PC-9 (cell line): ENCODE measurements around the gene ZYG11B. TPM values are rescaled to one million over a fixed set of nuclear protein-coding genes. Genes with fewer than 3 reads are reported as not detected.

Experiments
- BruUV-seq: library from RNA; stranded (reverse); fragments of 400-500 nt; replicated peaks from 2 replicates; lab custom pipeline; 2021; lab: Mats Ljungman, UMichigan
- CTCF ChIA-PET: fragments of 300-600 bp; sonication (Branson Sonifier 250); formaldehyde crosslinking; loops from one replicate; lab custom pipeline; 2022; ENCODE audit warnings: antibody characterized with exemption; lab: Charles Lee
- POLR2A ChIA-PET: fragments of 300-600 bp; sonication (Branson Sonifier 250); formaldehyde crosslinking; loops from one replicate; lab custom pipeline; 2022; ENCODE audit warnings: antibody characterized with exemption; ENCODE audit not compliant: unreplicated experiment; lab: Charles Lee
- DNase-seq, 2 experiments: peaks; one replicate each; pipeline versions ENCODE4 v3.0.0 to v3.0.0-alpha.2; 2015 to 2022; ENCODE audit warnings: mixed read lengths in 1 of 2
- H2AFZ ChIP-seq: fragments of 200-600 bp; sonication (generic); 2 replicates; pipeline ENCODE4 v1.8.1; 2017; ENCODE audit warnings: antibody characterized with exemption
- H3F3A ChIP-seq: fragments of 200-600 bp; sonication (generic); 2 replicates; pipeline ENCODE4 v1.8.1; 2017; ENCODE audit warnings: antibody characterized with exemption, mild to moderate bottlenecking, low read depth; ENCODE audit not compliant: insufficient read depth
- H3K27ac ChIP-seq: fragments of 200-600 bp; sonication (generic); 2 replicates; pipeline ENCODE4 v1.6.1; 2016; ENCODE audit warnings: mixed run types
- H3K27me3 ChIP-seq: fragments of 200-600 bp; sonication (generic); 2 replicates; pipeline ENCODE4 v1.6.1; 2016; ENCODE audit warnings: low read depth, mixed run types; ENCODE audit not compliant: insufficient read depth
- H3K36me3 ChIP-seq: fragments of 200-600 bp; sonication (generic); 2 replicates; pipeline ENCODE4 v1.6.1; 2016; ENCODE audit warnings: low read depth, mixed run types
- H3K4me1 ChIP-seq: fragments of 200-600 bp; sonication (generic); replicated peaks from 2 replicates; pipeline ENCODE4 v1.6.1; 2016; ENCODE audit warnings: mixed run types; ENCODE audit not compliant: insufficient read depth
- H3K4me2 ChIP-seq: fragments of 200-600 bp; sonication (generic); 2 replicates; pipeline ENCODE4 v1.6.1; 2017; ENCODE audit warnings: mixed run types
- H3K4me3 ChIP-seq: fragments of 200-600 bp; sonication (generic); 2 replicates; pipeline ENCODE4 v1.6.1; 2016; ENCODE audit warnings: mixed run types
- H3K79me2 ChIP-seq: fragments of 200-600 bp; sonication (generic); 2 replicates; pipeline ENCODE4 v1.6.1; 2017; ENCODE audit warnings: low read depth, mixed run types
- H3K9me2 ChIP-seq: fragments of 200-600 bp; sonication (generic); 2 replicates; pipeline ENCODE4 v1.8.1; 2017; ENCODE audit warnings: mild to moderate bottlenecking; ENCODE audit not compliant: insufficient read depth
- H3K9me3 ChIP-seq: fragments of 200-600 bp; sonication (generic); 2 replicates; pipeline ENCODE4 v1.8.1; 2016; ENCODE audit warnings: low read depth; ENCODE audit not compliant: insufficient read depth
- H4K20me1 ChIP-seq: fragments of 200-600 bp; sonication (generic); 2 replicates; pipeline ENCODE4 v1.8.1; 2017; ENCODE audit not compliant: insufficient read depth
- EZH2 ChIP-seq: fragments of 200-600 bp; sonication (generic); IDR thresholded peaks from 2 replicates; pipeline ENCODE4 v1.8.0; 2017; ENCODE audit warnings: antibody characterized with exemption, low read depth
- intact Hi-C: fragments of 100-400 bp; cut with micrococcal nuclease; formaldehyde crosslinking; loops from one replicate; pipeline ENCODE4 v1.10.0; 2022; ENCODE audit not compliant: unreplicated experiment
- total RNA-seq: library from RNA; stranded (reverse); gene quantifications from 2 replicates; pipeline ENCODE4 v1.2.3, GENCODE V29; 2021
- TF ChIP-seq, protein P1 (sequence below): fragments of 200-600 bp; sonication (generic); conservative IDR thresholded peaks from 2 replicates; pipeline ENCODE4 v1.6.1; 2017; ENCODE audit warnings: mixed run types, antibody characterized with exemption, mild to moderate bottlenecking, moderate library complexity

The ZYG11B gene
- total RNA-seq, 1 experiment from 2014 or later: 21.4 TPM

DNA sequence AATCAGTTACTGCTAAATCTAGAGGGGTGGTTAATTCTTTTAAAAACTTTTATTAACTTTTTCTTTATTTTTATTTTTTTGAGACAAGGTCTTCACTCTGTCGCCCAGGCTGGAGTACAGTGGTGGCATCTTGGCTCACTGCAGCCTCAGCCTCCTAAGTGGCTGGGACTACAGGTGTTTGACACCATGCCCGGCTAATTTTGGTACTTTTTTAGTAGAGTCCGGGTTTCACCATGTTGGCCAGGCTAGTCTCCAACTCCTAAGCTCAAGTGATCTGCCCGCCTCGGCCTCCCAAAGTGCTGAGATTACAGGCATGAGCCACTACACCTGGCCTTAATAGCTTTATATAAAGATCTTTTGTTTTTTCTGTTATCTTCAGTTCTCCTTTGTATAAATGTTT, 11.9 kb downstream of the ZYG11B start:
- intact Hi-C loops: no loop called here
- no peak for DNase-seq
- Histone ChIP-seq H3K9me2 (no peaks in the 10 kb centered on the region), H2AFZ (no peak overlapping the region), H4K20me1 (no peaks in the 10 kb centered on the region), H3F3A (no peaks in the 10 kb centered on the region), H3K4me1 (peaks cover 13% of the 10 kb centered on the region; the same call in 1 of the 2 replicates), H3K4me2 (no peak overlapping the region), H3K27me3 (no peaks in the 10 kb centered on the region), H3K36me3 (no peaks in the 10 kb centered on the region), H3K4me3 (no peak overlapping the region), H3K9me3 (no peaks in the 10 kb centered on the region), H3K27ac (peak overlapping the region; percentile 22; the same call in 1 of the 2 replicates), H3K79me2 (peaks cover 16% of the 10 kb centered on the region; the same call in 1 of the 2 replicates)
- TF ChIP-seq EZH2: no peak
- BruUV-seq: no TSS peak
- CTCF ChIA-PET: interaction anchor here (0.6 kb wide), 1 partner anchor 499 kb away, joined by 3 read pairs; no protein-coding TSS in a partner anchor
- POLR2A ChIA-PET: interaction anchor here (0.6 kb wide), 1 partner anchor 75 kb away, joined by 4 read pairs; no protein-coding TSS in a partner anchor

DNA sequence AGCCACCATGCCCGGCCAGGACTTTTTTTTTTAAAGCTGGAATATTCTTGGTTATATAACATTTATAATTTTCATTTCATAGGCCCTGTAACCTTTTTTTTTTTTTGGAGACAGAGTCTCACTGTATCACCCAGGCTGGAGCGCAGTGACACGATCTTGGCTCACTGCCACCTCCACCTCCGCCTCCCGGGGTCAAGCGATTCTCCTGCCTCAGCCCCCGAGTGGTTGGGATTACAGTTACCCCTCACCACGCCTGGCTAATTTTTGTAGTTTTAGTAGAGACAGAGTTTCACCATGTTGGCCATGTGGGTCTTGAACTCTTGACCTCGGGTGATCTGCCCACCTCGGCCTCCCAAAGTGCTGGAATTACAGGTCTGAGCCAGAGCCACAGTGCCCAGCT, 12.6 kb downstream of the ZYG11B start:
- TF ChIP-seq, protein P1, sequence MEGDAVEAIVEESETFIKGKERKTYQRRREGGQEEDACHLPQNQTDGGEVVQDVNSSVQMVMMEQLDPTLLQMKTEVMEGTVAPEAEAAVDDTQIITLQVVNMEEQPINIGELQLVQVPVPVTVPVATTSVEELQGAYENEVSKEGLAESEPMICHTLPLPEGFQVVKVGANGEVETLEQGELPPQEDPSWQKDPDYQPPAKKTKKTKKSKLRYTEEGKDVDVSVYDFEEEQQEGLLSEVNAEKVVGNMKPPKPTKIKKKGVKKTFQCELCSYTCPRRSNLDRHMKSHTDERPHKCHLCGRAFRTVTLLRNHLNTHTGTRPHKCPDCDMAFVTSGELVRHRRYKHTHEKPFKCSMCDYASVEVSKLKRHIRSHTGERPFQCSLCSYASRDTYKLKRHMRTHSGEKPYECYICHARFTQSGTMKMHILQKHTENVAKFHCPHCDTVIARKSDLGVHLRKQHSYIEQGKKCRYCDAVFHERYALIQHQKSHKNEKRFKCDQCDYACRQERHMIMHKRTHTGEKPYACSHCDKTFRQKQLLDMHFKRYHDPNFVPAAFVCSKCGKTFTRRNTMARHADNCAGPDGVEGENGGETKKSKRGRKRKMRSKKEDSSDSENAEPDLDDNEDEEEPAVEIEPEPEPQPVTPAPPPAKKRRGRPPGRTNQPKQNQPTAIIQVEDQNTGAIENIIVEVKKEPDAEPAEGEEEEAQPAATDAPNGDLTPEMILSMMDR: no peak
- no peak for TF ChIP-seq EZH2
- Histone ChIP-seq H3K27ac (no peak overlapping the region), H3F3A (no peaks in the 10 kb centered on the region), H3K9me2 (no peaks in the 10 kb centered on the region), H3K4me3 (no peak overlapping the region), H2AFZ (no peak overlapping the region), H3K79me2 (peaks cover 16% of the 10 kb centered on the region; the same call in 1 of the 2 replicates), H3K4me2 (no peak overlapping the region), H3K4me1 (peaks cover 13% of the 10 kb centered on the region; the same call in 1 of the 2 replicates), H3K27me3 (no peaks in the 10 kb centered on the region), H3K36me3 (no peaks in the 10 kb centered on the region), H3K9me3 (no peaks in the 10 kb centered on the region), H4K20me1 (no peaks in the 10 kb centered on the region)
- POLR2A ChIA-PET: no interaction called here
- CTCF ChIA-PET: no interaction called here
- no peak for DNase-seq
- no TSS peak for BruUV-seq
- intact Hi-C loops: no loop called here

DNA sequence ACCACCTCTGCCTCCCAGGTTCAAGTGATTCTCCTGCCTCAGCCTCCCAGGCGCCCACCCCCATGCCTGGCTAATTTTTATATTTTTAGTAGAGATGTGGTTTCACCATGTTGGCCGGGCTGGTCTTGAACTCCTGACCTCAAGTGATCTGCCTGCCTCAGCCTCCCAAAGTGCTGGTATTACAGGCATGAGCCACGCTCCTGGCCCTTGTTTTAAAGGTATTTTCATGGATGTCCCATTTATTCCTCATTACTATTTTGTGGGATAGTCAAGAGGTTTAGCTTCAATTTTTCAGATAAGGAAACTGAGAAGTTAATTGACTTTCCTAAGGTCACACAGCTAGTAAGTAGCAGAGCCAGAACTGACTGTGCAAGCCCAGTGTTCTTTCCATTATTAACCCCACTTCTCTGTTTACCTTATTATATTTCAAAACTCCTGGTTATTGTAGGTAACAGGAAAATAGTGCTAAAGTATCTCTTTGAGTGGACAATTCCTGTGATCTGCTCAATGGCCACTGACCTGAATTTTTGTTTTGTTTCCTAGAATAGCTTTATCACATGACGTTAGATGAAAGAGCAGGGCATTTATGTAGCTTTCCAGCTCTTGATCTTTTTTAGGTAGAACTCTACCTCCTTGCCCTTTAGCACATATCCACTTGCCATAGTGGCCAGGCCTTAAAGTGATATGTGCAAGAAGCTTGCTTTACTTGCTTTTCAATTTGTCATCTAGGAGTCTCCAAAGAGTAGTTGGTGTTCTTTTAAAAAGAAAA, 13.6 kb downstream of the ZYG11B start:
- no peaks in the 10 kb centered on the region for H3K9me2 ChIP-seq
- no peaks in the 10 kb centered on the region for H3K27me3 ChIP-seq
- no peak overlapping the region for H2AFZ ChIP-seq
- no peak overlapping the region for H3K27ac ChIP-seq
- peak overlapping the region; percentile 12 for H3K4me2 ChIP-seq
- H3F3A ChIP-seq: no peaks in the 10 kb centered on the region
- TF ChIP-seq EZH2: no peak
- TF ChIP-seq, protein P1: no peak
- no peak overlapping the region for H3K4me3 ChIP-seq
- POLR2A ChIA-PET: interaction anchor here (0.7 kb wide), 1 partner anchor 1500 kb away, joined by 3 read pairs; no protein-coding TSS in a partner anchor
- H3K79me2 ChIP-seq: peaks cover 16% of the 10 kb centered on the region; the same call in 1 of the 2 replicates
- no peaks in the 10 kb centered on the region for H3K36me3 ChIP-seq
- H3K4me1 ChIP-seq: peaks cover 13% of the 10 kb centered on the region; the same call in 1 of the 2 replicates
- no TSS peak for BruUV-seq
- H3K9me3 ChIP-seq: no peaks in the 10 kb centered on the region
- peak in 1 of 2 experiments; percentile 35 for DNase-seq
- CTCF ChIA-PET: no interaction called here
- H4K20me1 ChIP-seq: no peaks in the 10 kb centered on the region
- intact Hi-C loops: no loop called here
